Neural progenitor cell (in vitro differentiated cells): ENCODE measurements around the gene PUM1. TPM values are rescaled to one million over a fixed set of nuclear protein-coding genes. Genes with fewer than 3 reads are reported as not detected.

ENCODE experiments used
- DNase-seq: peaks from one replicate; pipeline ENCODE4 v3.0.0-alpha.2; 2016; ENCODE audit warnings: low spot score
- H2AFZ ChIP-seq: fragments of 200-600 bp; sonication (generic); replicated peaks from 2 replicates; pipeline ENCODE4 v1.6.1; 2016; ENCODE audit warnings: antibody characterized with exemption
- H3F3A ChIP-seq: fragments of 200-600 bp; sonication (generic); 2 replicates; pipeline ENCODE4 v1.6.1; 2016; ENCODE audit warnings: antibody characterized with exemption, low read depth
- H3K27ac ChIP-seq: fragments of 200-600 bp; sonication (generic); 2 replicates; pipeline ENCODE4 v1.5.1; 2016; ENCODE audit warnings: mild to moderate bottlenecking
- H3K27me3 ChIP-seq: fragments of 200-600 bp; sonication (generic); 2 replicates; pipeline ENCODE4 v1.6.1; 2016; ENCODE audit warnings: mild to moderate bottlenecking, moderate library complexity
- H3K36me3 ChIP-seq: fragments of 200-600 bp; sonication (generic); 2 replicates; pipeline ENCODE4 v1.5.1; 2016
- H3K4me1 ChIP-seq: fragments of 200-600 bp; sonication (generic); 2 replicates; pipeline ENCODE4 v1.6.1; 2016; ENCODE audit warnings: mixed run types
- H3K4me2 ChIP-seq: fragments of 200-600 bp; sonication (generic); 2 replicates; pipeline ENCODE4 v1.6.1; 2016
- H3K4me3 ChIP-seq: fragments of 200-600 bp; sonication (generic); 2 replicates; pipeline ENCODE4 v1.5.1; 2016
- H3K79me2 ChIP-seq: fragments of 200-600 bp; sonication (generic); 2 replicates; pipeline ENCODE4 v1.6.1; 2016; ENCODE audit warnings: low read depth
- H3K9ac ChIP-seq: fragments of 200-600 bp; sonication (generic); 2 replicates; pipeline ENCODE4 v1.6.1; 2016
- H3K9me3 ChIP-seq: fragments of 200-600 bp; sonication (generic); 2 replicates; pipeline ENCODE4 v1.5.1; 2016; ENCODE audit warnings: low read depth
- H4K20me1 ChIP-seq: fragments of 200-600 bp; sonication (generic); 2 replicates; pipeline ENCODE4 v1.6.1; 2016; ENCODE audit warnings: low read depth
- H3K27ac Mint-ChIP-seq: 3 replicates; pipeline ENCODE4 v1.8.0; 2021; ENCODE audit warnings: mixed read lengths
- H3K27me3 Mint-ChIP-seq: 2 replicates; pipeline ENCODE4 v1.8.0; 2022; ENCODE audit warnings: low read depth, mild to moderate bottlenecking, inconsistent platforms, moderate library complexity, mixed read lengths; ENCODE audit not compliant: insufficient read depth
- H3K36me3 Mint-ChIP-seq: 3 replicates; pipeline ENCODE4 v1.8.0; 2021; ENCODE audit warnings: mixed read lengths
- H3K4me1 Mint-ChIP-seq: 3 replicates; pipeline ENCODE4 v1.8.0; 2021; ENCODE audit warnings: mixed read lengths
- H3K4me3 Mint-ChIP-seq: 3 replicates; pipeline ENCODE4 v1.8.0; 2021; ENCODE audit warnings: mild to moderate bottlenecking, moderate library complexity, mixed read lengths
- H3K9me3 Mint-ChIP-seq: 3 replicates; pipeline ENCODE4 v1.8.0; 2020; ENCODE audit warnings: mixed read lengths
- CTCF ChIP-seq: fragments of 200-600 bp; sonication (generic); IDR thresholded peaks from 2 replicates; pipeline ENCODE4 v1.5.1; 2017; ENCODE audit warnings: antibody characterized with exemption, mild to moderate bottlenecking
- EZH2 ChIP-seq: fragments of 200-600 bp; sonication (generic); IDR thresholded peaks from 2 replicates; pipeline ENCODE4 v1.6.1; 2017; ENCODE audit warnings: antibody characterized with exemption, mild to moderate bottlenecking, moderate library complexity
- EZH2phosphoT487 ChIP-seq: fragments of 200-600 bp; sonication (generic); IDR thresholded peaks from 2 replicates; pipeline ENCODE4 v1.6.1; 2017; ENCODE audit warnings: antibody characterized with exemption
- total RNA-seq: library from RNA; depleted of rRNA; stranded (reverse); fragments of >200 nt; gene quantifications from 2 replicates; pipeline ENCODE4 v1.2.3, GENCODE V29; 2015; ENCODE audit warnings: low replicate concordance

Gene PUM1
- total RNA-seq, 1 donor from 2014 or later, result 130 TPM

GRCh38 chr1:30948278-30948677 is 117.2 kb downstream of the PUM1 start:
- peaks cover 84% of the 10 kb centered on the region for H3K79me2 ChIP-seq
- H3K9me3 ChIP-seq, result no peaks in the 10 kb centered on the region
- no peak for DNase-seq
- TF ChIP-seq EZH2, result no peak
- no peak for TF ChIP-seq EZH2phosphoT487
- TF ChIP-seq CTCF, result no peak
- H4K20me1 ChIP-seq, result peaks cover 74% of the 10 kb centered on the region
- H3K9ac ChIP-seq, result no peak overlapping the region
- Mint-ChIP-seq H3K4me3 (no peak overlapping the region), H3K4me1 (peaks cover 5% of the 10 kb centered on the region), H3K36me3 (peaks cover 48% of the 10 kb centered on the region), H3K27ac (no peak overlapping the region), H3K9me3 (no peaks in the 10 kb centered on the region), H3K27me3 (no peaks in the 10 kb centered on the region)
- peaks cover 23% of the 10 kb centered on the region for H3F3A ChIP-seq
- H3K4me3 ChIP-seq, result no peak overlapping the region
- H2AFZ ChIP-seq, result no peak overlapping the region
- no peak overlapping the region for H3K27ac ChIP-seq
- H3K4me2 ChIP-seq, result no peak overlapping the region
- H3K4me1 ChIP-seq, result no peaks in the 10 kb centered on the region
- no peaks in the 10 kb centered on the region for H3K27me3 ChIP-seq
- peaks cover 50% of the 10 kb centered on the region for H3K36me3 ChIP-seq

- no peak overlapping the region for H3K27ac Mint-ChIP-seq
- no peak overlapping the region for H3K4me3 Mint-ChIP-seq
- no peaks in the 10 kb centered on the region for H3K27me3 Mint-ChIP-seq
- peaks cover 81% of the 10 kb centered on the region for H3K79me2 ChIP-seq
- no peak for DNase-seq
- peaks cover 3% of the 10 kb centered on the region for H3K4me1 Mint-ChIP-seq
- H3K36me3 Mint-ChIP-seq, result peaks cover 46% of the 10 kb centered on the region
- H3K9ac ChIP-seq, result no peak overlapping the region
- no peaks in the 10 kb centered on the region for H3K27me3 ChIP-seq
- H3F3A ChIP-seq, result peaks cover 32% of the 10 kb centered on the region
- H3K9me3 ChIP-seq, result no peaks in the 10 kb centered on the region
- H3K4me2 ChIP-seq, result no peak overlapping the region
- TF ChIP-seq EZH2phosphoT487 (no peak), EZH2 (no peak), CTCF (no peak)
- H2AFZ ChIP-seq, result no peak overlapping the region
- no peak overlapping the region for H3K4me3 ChIP-seq
- H3K27ac ChIP-seq, result no peak overlapping the region
- no peaks in the 10 kb centered on the region for H3K4me1 ChIP-seq
- H4K20me1 ChIP-seq, result peaks cover 76% of the 10 kb centered on the region
- H3K9me3 Mint-ChIP-seq, result no peaks in the 10 kb centered on the region
- peaks cover 43% of the 10 kb centered on the region for H3K36me3 ChIP-seq
Measured at GRCh38 chr1:30947212-30947611, 118.3 kb downstream of the PUM1 start.

GRCh38 chr1:30942326-30942963 is 123.1 kb downstream of the PUM1 start:
- no peaks in the 10 kb centered on the region for H3K9me3 ChIP-seq
- H3K27ac ChIP-seq, result no peak overlapping the region
- Mint-ChIP-seq H3K4me1 (no peaks in the 10 kb centered on the region), H3K27ac (no peak overlapping the region), H3K27me3 (peaks cover 2% of the 10 kb centered on the region), H3K4me3 (no peak overlapping the region), H3K36me3 (peaks cover 40% of the 10 kb centered on the region), H3K9me3 (no peaks in the 10 kb centered on the region)
- peaks cover 45% of the 10 kb centered on the region for H3F3A ChIP-seq
- DNase-seq, result no peak
- TF ChIP-seq CTCF, result no peak
- TF ChIP-seq EZH2phosphoT487, result no peak
- TF ChIP-seq EZH2, result no peak
- peaks cover 81% of the 10 kb centered on the region for H3K79me2 ChIP-seq
- H3K4me2 ChIP-seq, result no peak overlapping the region
- H3K27me3 ChIP-seq, result no peaks in the 10 kb centered on the region
- H3K4me1 ChIP-seq, result no peaks in the 10 kb centered on the region
- H3K36me3 ChIP-seq, result peaks cover 47% of the 10 kb centered on the region
- H2AFZ ChIP-seq, result no peak overlapping the region
- H4K20me1 ChIP-seq, result peaks cover 84% of the 10 kb centered on the region
- no peak overlapping the region for H3K9ac ChIP-seq
- H3K4me3 ChIP-seq, result no peak overlapping the region
